Measurements from ENCODE around the gene RPS16. TPM values are rescaled to one million over a fixed set of nuclear protein-coding genes. Genes with fewer than 3 reads are reported as not detected.

RPS16 gene
- total and polyA plus RNA-seq, 2 experiments from 2014 or later, result 207 to 1,901 TPM

DNA sequence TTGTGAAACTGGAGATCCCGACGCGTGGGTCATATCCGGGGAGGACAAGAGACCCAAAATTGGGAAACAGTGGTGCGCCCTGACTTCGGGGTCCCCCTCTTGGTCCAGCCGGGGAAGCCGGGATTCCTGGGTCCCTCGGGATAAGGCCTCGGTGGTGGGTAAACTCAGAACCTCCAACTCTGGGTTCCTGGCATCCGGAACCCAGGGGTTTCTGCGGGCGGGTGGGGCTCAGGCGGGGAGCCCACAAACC lies 28.4 kb downstream of the RPS16 start:
- no peak for DNase-seq (ENCODE audit: low spot score)
- H3K27ac Mint-ChIP-seq, result peak overlapping the region; percentile 92

More for the DNA sequence above, 28.4 kb downstream of the RPS16 start:
- peaks cover 4% of the 10 kb centered on the region; the same call in 1 of the 2 replicates for H4K20me1 ChIP-seq (replicated peaks; ENCODE audit: insufficient read depth)
- TF ChIP-seq ZNF114 (CRISPR knock-in tag; IDR thresholded peaks at IDR 0.05), result no peak
- TF ChIP-seq JUNB (IDR thresholded peaks at IDR 0.05; ENCODE audit: unreplicated experiment), result no peak
- TF ChIP-seq, protein P1, sequence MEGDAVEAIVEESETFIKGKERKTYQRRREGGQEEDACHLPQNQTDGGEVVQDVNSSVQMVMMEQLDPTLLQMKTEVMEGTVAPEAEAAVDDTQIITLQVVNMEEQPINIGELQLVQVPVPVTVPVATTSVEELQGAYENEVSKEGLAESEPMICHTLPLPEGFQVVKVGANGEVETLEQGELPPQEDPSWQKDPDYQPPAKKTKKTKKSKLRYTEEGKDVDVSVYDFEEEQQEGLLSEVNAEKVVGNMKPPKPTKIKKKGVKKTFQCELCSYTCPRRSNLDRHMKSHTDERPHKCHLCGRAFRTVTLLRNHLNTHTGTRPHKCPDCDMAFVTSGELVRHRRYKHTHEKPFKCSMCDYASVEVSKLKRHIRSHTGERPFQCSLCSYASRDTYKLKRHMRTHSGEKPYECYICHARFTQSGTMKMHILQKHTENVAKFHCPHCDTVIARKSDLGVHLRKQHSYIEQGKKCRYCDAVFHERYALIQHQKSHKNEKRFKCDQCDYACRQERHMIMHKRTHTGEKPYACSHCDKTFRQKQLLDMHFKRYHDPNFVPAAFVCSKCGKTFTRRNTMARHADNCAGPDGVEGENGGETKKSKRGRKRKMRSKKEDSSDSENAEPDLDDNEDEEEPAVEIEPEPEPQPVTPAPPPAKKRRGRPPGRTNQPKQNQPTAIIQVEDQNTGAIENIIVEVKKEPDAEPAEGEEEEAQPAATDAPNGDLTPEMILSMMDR (conservative IDR thresholded peaks at IDR 0.05; ENCODE audit: low read depth in 2 of 2), result no peak
- TF ChIP-seq CREB1 (CRISPR knock-in tag; IDR thresholded peaks at IDR 0.05; ENCODE audit: low read depth), result no peak
- TF ChIP-seq, protein P2, sequence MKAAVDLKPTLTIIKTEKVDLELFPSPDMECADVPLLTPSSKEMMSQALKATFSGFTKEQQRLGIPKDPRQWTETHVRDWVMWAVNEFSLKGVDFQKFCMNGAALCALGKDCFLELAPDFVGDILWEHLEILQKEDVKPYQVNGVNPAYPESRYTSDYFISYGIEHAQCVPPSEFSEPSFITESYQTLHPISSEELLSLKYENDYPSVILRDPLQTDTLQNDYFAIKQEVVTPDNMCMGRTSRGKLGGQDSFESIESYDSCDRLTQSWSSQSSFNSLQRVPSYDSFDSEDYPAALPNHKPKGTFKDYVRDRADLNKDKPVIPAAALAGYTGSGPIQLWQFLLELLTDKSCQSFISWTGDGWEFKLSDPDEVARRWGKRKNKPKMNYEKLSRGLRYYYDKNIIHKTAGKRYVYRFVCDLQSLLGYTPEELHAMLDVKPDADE (IDR thresholded peaks at IDR 0.05), result no peak; the same call in 1 of the 2 replicates
- TF ChIP-seq, protein P3, sequence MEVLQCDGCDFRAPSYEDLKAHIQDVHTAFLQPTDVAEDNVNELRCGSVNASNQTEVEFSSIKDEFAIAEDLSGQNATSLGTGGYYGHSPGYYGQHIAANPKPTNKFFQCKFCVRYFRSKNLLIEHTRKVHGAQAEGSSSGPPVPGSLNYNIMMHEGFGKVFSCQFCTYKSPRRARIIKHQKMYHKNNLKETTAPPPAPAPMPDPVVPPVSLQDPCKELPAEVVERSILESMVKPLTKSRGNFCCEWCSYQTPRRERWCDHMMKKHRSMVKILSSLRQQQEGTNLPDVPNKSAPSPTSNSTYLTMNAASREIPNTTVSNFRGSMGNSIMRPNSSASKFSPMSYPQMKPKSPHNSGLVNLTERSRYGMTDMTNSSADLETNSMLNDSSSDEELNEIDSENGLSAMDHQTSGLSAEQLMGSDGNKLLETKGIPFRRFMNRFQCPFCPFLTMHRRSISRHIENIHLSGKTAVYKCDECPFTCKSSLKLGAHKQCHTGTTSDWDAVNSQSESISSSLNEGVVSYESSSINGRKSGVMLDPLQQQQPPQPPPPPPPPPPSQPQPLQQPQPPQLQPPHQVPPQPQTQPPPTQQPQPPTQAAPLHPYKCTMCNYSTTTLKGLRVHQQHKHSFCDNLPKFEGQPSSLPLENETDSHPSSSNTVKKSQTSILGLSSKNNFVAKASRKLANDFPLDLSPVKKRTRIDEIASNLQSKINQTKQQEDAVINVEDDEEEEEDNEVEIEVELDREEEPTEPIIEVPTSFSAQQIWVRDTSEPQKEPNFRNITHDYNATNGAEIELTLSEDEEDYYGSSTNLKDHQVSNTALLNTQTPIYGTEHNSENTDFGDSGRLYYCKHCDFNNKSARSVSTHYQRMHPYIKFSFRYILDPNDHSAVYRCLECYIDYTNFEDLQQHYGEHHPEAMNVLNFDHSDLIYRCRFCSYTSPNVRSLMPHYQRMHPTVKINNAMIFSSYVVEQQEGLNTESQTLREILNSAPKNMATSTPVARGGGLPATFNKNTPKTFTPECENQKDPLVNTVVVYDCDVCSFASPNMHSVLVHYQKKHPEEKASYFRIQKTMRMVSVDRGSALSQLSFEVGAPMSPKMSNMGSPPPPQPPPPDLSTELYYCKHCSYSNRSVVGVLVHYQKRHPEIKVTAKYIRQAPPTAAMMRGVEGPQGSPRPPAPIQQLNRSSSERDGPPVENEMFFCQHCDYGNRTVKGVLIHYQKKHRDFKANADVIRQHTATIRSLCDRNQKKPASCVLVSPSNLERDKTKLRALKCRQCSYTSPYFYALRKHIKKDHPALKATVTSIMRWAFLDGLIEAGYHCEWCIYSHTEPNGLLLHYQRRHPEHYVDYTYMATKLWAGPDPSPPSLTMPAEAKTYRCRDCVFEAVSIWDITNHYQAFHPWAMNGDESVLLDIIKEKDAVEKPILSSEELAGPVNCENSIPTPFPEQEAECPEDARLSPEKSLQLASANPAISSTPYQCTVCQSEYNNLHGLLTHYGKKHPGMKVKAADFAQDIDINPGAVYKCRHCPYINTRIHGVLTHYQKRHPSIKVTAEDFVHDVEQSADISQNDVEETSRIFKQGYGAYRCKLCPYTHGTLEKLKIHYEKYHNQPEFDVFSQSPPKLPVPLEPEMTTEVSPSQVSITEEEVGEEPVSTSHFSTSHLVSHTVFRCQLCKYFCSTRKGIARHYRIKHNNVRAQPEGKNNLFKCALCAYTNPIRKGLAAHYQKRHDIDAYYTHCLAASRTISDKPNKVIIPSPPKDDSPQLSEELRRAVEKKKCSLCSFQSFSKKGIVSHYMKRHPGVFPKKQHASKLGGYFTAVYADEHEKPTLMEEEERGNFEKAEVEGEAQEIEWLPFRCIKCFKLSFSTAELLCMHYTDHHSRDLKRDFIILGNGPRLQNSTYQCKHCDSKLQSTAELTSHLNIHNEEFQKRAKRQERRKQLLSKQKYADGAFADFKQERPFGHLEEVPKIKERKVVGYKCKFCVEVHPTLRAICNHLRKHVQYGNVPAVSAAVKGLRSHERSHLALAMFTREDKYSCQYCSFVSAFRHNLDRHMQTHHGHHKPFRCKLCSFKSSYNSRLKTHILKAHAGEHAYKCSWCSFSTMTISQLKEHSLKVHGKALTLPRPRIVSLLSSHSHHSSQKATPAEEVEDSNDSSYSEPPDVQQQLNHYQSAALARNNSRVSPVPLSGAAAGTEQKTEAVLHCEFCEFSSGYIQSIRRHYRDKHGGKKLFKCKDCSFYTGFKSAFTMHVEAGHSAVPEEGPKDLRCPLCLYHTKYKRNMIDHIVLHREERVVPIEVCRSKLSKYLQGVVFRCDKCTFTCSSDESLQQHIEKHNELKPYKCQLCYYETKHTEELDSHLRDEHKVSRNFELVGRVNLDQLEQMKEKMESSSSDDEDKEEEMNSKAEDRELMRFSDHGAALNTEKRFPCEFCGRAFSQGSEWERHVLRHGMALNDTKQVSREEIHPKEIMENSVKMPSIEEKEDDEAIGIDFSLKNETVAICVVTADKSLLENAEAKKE (CRISPR knock-in tag; IDR thresholded peaks at IDR 0.05), result no peak
- TF ChIP-seq EZH2 (IDR thresholded peaks at IDR 0.05; ENCODE audit: low read depth, unreplicated experiment), result no peak
- no peak for TF ChIP-seq ZNF331 (CRISPR knock-in tag; IDR thresholded peaks at IDR 0.05; ENCODE audit: low read depth)
- TF ChIP-seq, protein P4, sequence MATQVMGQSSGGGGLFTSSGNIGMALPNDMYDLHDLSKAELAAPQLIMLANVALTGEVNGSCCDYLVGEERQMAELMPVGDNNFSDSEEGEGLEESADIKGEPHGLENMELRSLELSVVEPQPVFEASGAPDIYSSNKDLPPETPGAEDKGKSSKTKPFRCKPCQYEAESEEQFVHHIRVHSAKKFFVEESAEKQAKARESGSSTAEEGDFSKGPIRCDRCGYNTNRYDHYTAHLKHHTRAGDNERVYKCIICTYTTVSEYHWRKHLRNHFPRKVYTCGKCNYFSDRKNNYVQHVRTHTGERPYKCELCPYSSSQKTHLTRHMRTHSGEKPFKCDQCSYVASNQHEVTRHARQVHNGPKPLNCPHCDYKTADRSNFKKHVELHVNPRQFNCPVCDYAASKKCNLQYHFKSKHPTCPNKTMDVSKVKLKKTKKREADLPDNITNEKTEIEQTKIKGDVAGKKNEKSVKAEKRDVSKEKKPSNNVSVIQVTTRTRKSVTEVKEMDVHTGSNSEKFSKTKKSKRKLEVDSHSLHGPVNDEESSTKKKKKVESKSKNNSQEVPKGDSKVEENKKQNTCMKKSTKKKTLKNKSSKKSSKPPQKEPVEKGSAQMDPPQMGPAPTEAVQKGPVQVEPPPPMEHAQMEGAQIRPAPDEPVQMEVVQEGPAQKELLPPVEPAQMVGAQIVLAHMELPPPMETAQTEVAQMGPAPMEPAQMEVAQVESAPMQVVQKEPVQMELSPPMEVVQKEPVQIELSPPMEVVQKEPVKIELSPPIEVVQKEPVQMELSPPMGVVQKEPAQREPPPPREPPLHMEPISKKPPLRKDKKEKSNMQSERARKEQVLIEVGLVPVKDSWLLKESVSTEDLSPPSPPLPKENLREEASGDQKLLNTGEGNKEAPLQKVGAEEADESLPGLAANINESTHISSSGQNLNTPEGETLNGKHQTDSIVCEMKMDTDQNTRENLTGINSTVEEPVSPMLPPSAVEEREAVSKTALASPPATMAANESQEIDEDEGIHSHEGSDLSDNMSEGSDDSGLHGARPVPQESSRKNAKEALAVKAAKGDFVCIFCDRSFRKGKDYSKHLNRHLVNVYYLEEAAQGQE (IDR thresholded peaks at IDR 0.05; ENCODE audit: unreplicated experiment), result no peak
- no peak for TF ChIP-seq EZH2phosphoT487 (IDR thresholded peaks at IDR 0.05; ENCODE audit: unreplicated experiment)
- no peak for TF ChIP-seq NANOG (IDR thresholded peaks at IDR 0.05; ENCODE audit: borderline replicate concordance)
- TF ChIP-seq STAT1 (IDR thresholded peaks at IDR 0.05; ENCODE audit: unreplicated experiment), result no peak
- no peak for TF ChIP-seq POLR2AphosphoS5 (IDR thresholded peaks at IDR 0.05; ENCODE audit: low read depth)
- no peak overlapping the region for H2AFZ ChIP-seq
- peaks cover 17% of the 10 kb centered on the region; the same call in 2 of the 3 replicates for H3K36me3 Mint-ChIP-seq (ENCODE audit: low read depth)
- peaks cover 50% of the 10 kb centered on the region for H3K27me3 Mint-ChIP-seq (ENCODE audit: insufficient read depth, low read depth, poor library complexity)
- ATAC-seq, result no peak
- peaks cover 55% of the 10 kb centered on the region for H3K4me1 ChIP-seq (ENCODE audit: insufficient read depth)
- H3K36me3 ChIP-seq (ENCODE audit: insufficient read depth), result no peaks in the 10 kb centered on the region
- H3K27me3 ChIP-seq (ENCODE audit: insufficient read depth), result no peaks in the 10 kb centered on the region
- H3K4me3 ChIP-seq, result peak overlapping the region; percentile 99
- peak overlapping the region; percentile 94 for H3K4me3 Mint-ChIP-seq
- H3K9me2 ChIP-seq (ENCODE audit: insufficient read depth), result no peaks in the 10 kb centered on the region
- peak overlapping the region; percentile 91 for H3K4me2 ChIP-seq
- peaks cover 23% of the 10 kb centered on the region for H3K79me2 ChIP-seq (replicated peaks; ENCODE audit: insufficient read depth)
- H3K9me3 Mint-ChIP-seq, result peaks cover 4% of the 10 kb centered on the region; the same call in 2 of the 3 replicates
- peaks cover 41% of the 10 kb centered on the region for H3F3A ChIP-seq (replicated peaks; ENCODE audit: low read depth)
- H3K4me1 Mint-ChIP-seq, result peaks cover 52% of the 10 kb centered on the region
- peak overlapping the region; percentile 96 for H3K27ac ChIP-seq (ENCODE audit: low read depth)

Measured in GM23338 (cell line).